Ishikawa (cell line): ENCODE data around the gene ZNF280D.

Experiments
- CREB1 ChIP-seq: IDR thresholded peaks from 2 replicates; pipeline ENCODE4 v1.6.1; 2012; ENCODE audit warnings: low read depth
- EGR1 ChIP-seq: IDR thresholded peaks from 2 replicates; pipeline ENCODE4 v1.6.1; 2012
- EP300 ChIP-seq: IDR thresholded peaks from 2 replicates; pipeline ENCODE4 v1.6.1; 2012; ENCODE audit warnings: borderline replicate concordance
- FOXM1 ChIP-seq: IDR thresholded peaks from 2 replicates; pipeline ENCODE4 v1.6.1; 2012; ENCODE audit warnings: low read depth, borderline replicate concordance
- MAX ChIP-seq: IDR thresholded peaks from 2 replicates; pipeline ENCODE4 v1.6.1; 2012
- REST ChIP-seq: IDR thresholded peaks from 2 replicates; pipeline ENCODE4 v1.6.1; 2012; ENCODE audit warnings: low read depth, mild to moderate bottlenecking
- TAF1 ChIP-seq: IDR thresholded peaks from 2 replicates; pipeline ENCODE4 v1.6.1; 2012; ENCODE audit warnings: low read depth, mild to moderate bottlenecking
- TCF12 ChIP-seq: IDR thresholded peaks from 2 replicates; pipeline ENCODE4 v1.6.1; 2012; ENCODE audit warnings: low read depth
- USF1 ChIP-seq: IDR thresholded peaks from 2 replicates; pipeline ENCODE4 v1.6.1; 2012
- ZBTB7A ChIP-seq: IDR thresholded peaks from 2 replicates; pipeline ENCODE4 v1.6.1; 2012; ENCODE audit warnings: low read depth

GRCh38 chr15:56715220-56715619, 18.1 kb downstream of the ZNF280D start:
- TF ChIP-seq TAF1 (no peak), ZBTB7A (no peak), EP300 (no peak), FOXM1 (no peak), CREB1 (no peak), EGR1 (no peak), TCF12 (no peak), USF1 (no peak), MAX (no peak), REST (no peak)
